Stimulated activated CD8-positive, alpha-beta memory T cell treated with anti-CD3 and anti-CD28 coated beads, Interleukin-7, amount 100 ng/mL, for 48 hours (primary cell): ENCODE data around the gene FAM53C.

Experiments used
- DNase-seq, 2 donors: peaks; one replicate each; pipeline ENCODE4 v3.0.0-alpha.2; 2020; ENCODE audit warnings: low read depth in 1 of 2; ENCODE audit errors: extremely low read depth in 1 of 2

Gene FAM53C

GRCh38 chr5:138351056-138351455, 13.0 kb downstream of the FAM53C start:
- no peak for DNase-seq

DNA sequence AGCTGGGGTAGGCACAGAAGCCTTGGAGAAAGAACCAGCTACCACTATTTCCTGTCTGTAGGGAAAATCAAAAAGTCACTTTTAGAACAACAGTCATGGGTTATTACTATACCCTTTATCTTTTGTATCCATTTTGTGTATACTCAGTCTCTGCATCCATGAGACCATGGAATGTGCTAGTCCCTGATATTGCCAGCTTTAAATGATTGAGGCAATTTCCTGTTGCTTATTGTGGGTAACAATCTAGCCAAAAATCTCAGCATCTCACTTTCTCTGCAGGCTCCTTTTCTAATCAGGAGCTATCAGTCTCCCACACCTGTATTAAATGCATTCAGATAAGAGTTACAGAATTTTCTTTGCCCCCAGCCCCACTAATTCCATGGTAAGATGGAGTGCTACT, 13.5 kb downstream of the FAM53C start:
- DNase-seq = no peak

DNA sequence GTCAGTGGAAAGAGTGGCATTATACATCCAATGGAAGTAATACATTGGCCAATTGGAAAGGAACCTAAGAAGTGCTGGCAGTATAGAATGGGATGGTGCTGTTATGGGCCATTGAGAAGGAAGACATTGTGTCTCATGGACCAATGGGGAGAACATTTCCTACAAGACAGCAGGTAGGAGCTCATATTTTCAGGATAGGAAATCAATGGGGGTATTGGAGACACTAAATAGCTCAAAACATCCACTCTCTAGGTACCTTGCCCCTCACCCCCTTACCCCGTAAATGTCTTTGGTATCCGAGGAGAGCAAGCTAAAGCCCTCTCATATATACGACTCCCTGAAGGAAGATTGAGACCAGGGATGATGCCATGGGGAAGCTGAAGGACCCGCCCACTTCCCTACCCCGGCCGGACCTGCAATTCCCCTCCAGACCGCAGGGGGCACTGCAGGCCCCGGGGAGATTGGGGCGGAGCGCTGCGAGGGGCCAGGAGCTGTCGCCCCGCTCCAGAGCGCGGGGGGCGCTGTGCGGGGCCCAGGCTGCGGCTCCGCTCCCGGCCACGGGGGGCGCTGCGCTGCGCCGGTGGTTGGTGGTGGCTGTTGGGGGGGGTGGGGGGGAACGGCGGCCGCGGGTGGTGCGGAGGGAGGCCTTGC, 14.1 kb downstream of the FAM53C start, which contains the start of gene KDM3B:
TSS of gene KDM3B (plus strand) at position 615 of the 651 bp plus-strand sequence. CDS start 111 bp downstream, outside the sequence.
- DNase-seq = peak; percentile 66 to 88

DNA sequence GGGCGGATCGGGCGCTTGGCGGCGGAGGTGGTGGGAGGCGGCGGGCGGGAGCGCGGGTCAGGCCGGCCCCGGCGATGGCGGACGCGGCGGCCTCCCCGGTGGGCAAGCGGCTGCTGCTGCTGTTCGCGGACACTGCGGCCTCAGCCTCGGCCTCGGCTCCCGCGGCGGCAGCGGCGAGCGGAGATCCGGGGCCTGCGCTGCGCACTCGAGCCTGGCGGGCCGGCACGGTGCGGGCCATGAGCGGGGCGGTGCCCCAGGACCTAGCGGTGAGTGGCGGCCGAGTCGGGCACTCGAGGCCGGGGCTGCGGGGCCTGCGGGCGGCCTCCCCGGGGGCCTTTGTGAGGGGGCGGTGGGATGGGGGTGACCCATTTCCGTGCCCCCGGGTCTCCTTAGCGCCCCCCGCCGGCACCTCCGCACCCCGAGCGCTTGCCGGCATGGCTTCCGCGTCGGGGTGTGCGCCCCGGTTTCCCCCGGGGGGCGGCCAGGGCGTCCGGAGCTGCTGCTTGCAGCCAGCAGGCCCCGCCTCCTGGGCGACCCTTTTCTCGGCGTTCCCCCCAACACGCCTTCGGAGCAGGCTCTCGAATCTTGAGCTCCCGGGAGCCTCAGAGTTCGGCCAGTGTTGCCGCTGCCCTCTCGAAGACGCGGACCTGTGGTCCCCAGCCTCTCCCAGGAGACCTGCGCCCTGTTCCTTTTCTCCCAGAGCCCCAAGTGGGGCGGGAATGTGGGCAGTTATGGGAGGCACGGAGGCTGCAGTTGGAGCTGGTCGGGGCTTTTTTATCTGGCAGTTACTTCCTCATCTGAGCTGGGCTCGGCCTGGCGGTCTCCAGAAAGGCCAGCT, 14.9 kb downstream of the FAM53C start:
- DNase-seq = peak; percentile 46 to 55

DNA sequence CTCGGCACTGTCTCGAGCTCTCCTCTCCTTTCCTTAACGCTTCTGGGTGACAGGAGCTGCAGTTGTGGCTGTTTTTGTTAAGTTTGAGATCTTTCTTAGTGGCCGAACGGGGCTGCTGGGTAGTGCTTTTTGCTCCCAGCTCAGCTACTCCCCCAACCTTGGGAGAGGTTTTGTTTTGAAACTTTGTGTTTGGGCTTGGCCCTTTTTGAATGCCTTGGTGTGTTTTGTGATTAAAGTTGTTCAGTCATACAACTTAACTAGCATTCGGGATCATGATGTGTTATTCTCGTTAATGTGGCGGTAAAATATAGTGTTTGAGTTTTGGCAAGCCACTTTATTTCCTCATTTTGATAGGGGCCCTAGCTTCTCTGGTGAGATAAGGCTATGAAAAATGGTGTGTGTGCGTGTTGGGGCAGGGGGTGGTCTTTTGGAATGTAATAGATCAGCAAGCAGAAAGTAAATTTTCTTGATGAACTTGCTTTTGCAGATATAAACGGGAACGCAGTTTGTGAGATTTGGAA, 15.6 kb downstream of the FAM53C start:
- no peak for DNase-seq

- no peak for DNase-seq
Measured at GRCh38 chr5:138354387-138354786, 16.3 kb downstream of the FAM53C start.

DNA sequence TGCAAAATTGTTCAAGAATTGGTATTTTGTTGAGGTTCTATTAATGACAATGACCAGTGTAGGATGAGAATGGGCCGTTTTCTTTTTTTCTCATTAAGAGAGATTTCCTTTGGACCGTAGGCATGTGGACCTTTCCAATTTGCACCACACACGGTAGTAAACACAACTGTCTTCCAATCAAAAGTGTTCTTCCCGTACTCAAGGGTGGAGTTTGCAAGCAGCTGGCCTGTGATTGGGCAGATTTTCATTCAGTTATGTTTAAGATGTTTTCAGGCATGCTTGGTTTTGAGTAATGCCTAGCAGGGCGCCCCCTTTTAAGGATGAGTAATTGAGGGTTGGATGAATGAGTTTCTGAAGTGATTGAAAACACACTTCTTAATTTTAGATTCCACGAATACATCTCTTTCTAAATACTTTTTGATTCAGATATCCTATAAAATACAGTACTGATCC, 16.9 kb downstream of the FAM53C start:
- DNase-seq = peak; percentile 25 to 49

GRCh38 chr5:138359621-138360020, 21.6 kb downstream of the FAM53C start:
- no peak for DNase-seq

- DNase-seq = no peak
Measured at GRCh38 chr5:138360941-138361452, 22.9 kb downstream of the FAM53C start.

- no peak for DNase-seq
Measured at GRCh38 chr5:138364576-138364975, 26.5 kb downstream of the FAM53C start.

GRCh38 chr5:138366632-138367382, 28.7 kb downstream of the FAM53C start:
- no peak for DNase-seq

DNA sequence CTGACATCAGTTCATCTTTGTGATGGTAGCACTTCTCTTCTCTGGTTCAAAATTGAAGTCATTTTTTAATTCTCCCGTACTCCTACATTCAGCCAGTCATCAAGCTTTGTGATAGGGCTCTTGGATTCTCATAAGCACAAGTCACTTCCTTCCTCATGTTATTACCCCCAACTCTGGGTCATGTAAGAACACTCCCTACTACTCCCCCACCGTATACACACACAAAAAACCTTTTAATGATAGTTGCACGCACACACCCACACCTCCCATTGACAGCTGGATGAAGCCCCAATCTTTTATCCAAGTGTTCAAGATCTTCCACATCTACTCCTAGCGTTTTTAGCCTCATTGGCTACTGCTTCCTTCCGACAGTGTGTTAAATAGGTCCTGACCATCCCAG, 31.2 kb downstream of the FAM53C start:
- DNase-seq = no peak

DNA sequence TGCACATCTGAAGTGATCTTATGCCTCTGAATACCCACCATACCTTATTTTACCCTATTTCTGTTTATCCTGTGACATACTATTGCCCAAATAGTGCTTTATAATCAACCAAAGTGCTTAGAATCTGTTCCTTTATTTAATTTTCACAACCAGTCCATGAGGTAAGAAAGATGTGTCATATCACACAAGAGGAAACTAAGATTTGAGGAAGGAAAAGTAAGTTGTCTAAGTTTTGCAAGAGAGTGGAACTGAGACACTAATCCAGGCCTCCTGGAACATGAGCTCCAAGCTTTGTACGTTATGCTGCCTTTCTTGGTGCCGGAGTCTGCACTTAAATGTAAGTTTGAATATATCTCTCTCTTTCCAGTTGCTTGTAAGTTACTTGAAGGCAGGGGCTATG, 31.6 kb downstream of the FAM53C start:
- no peak for DNase-seq

GRCh38 chr5:138370537-138370936, 32.5 kb downstream of the FAM53C start:
- no peak for DNase-seq

DNA sequence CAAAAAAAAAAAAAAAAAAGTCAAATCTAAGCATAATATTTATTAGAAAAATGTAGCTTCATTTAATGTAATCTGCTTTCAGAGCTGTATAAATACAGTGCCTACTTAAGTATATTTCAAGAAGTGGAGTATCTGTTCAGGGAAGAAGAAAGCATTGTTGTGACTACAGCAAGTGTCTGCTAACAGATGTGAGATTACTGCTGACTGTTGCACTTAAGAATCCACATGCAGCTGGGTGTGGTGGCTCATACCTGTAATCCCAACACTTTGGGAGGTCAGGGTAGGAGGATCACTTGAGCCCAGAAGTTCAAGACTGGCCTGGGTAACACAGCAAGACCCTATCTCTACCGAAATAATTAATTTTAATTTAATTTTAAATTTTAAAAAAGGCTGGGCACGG, 33.4 kb downstream of the FAM53C start:
- DNase-seq = no peak

GRCh38 chr5:138372225-138372624, 34.2 kb downstream of the FAM53C start:
- no peak for DNase-seq

DNA sequence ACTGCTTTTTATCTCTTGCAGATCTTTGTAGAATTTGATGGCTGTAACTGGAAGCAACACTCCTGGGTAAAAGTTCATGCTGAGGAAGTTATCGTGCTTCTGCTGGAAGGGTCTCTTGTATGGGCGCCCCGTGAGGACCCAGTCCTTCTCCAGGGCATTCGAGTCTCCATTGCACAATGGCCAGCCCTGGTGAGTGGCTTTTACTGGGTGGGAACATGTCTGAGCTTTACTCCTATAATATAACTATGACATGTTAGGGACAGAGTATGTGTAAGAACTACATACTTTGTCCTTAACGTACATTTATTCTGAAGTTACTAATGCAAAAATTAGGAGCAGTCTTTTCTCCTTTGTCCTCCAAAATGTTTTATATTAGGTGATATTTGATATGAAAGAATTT, 34.6 kb downstream of the FAM53C start:
- no peak for DNase-seq

DNA sequence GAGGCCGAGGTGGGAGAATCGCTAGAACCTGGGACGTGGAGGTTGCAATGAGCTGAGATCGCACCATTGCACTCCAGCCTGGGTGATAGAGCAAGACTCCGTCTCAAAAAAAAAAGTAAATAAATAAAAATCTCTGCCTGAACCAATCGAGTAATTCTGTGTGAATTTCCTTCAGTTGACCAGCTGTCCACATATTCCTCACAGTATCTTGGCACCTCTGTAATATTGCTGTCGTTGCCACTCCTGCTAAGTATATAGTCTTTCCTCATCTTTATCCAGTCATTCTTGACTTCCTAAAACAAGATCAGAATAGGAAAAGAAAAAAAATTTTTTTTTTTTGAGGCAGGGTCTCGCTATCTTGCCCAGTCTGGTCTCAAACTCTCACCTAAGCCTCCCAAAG, 44.3 kb downstream of the FAM53C start:
- DNase-seq = no peak

GRCh38 chr5:138385660-138386059, 47.6 kb downstream of the FAM53C start:
- DNase-seq = no peak

DNA sequence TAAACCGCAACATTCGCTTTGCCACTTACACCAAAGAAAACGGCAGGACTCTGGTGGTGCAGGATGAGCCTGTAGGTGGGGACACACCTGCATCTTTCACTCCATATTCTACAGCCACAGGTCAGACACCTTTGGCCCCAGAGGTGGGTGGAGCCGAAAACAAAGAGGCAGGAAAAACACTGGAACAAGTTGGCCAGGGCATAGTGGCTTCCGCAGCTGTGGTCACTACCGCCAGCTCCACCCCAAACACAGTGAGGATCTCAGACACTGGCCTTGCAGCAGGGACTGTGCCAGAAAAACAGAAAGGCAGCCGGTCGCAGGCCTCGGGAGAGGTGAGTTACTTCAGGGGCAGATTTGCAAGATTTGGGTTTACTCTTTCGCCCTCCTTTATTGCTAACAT, 48.2 kb downstream of the FAM53C start:
- no peak for DNase-seq

GRCh38 chr5:138389332-138389731, 51.3 kb downstream of the FAM53C start:
- DNase-seq = no peak
